CD4-positive, alpha-beta T cell treated with Interleukin-12 subunit alpha and Interleukin-12 subunit beta, for 1 hour (primary cell): ENCODE data around the gene CACNA1S.

Experiments used
- DNase-seq: peaks from one replicate; pipeline ENCODE4 v3.0.0-alpha.2; 2020

The CACNA1S gene

DNA sequence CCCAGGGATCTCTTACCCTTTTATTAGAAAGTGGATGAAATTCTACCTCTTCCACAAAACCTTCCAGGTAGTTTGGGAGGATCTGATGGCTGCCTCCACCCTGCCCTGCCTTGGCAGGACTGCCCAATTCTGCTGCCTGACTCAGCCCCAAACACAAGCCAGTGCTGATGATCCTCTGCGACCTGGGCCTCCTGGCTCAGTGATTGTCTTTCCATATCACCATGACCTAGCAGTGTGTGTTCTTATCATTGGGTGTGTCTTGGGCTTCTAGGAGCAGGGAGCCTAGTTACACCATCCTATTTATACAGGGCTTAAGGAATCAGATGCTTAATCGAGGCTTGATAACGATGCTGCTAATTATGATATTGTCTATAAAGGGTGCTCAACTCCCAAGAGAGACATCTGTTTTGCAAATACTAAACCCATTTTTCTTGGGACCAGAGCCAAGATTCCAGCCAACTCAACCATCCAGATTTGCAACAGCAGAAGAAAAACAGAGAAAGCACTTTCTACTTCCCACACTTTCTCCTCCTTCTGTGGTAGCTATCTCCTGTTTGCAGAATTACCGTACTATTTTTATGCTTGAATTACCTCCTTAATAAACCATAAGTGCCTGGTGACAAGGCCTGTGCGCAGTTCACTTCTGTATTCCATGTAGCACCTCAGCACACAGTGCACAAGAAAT, 52.2 kb downstream of the CACNA1S start:
- no peak for DNase-seq

DNA sequence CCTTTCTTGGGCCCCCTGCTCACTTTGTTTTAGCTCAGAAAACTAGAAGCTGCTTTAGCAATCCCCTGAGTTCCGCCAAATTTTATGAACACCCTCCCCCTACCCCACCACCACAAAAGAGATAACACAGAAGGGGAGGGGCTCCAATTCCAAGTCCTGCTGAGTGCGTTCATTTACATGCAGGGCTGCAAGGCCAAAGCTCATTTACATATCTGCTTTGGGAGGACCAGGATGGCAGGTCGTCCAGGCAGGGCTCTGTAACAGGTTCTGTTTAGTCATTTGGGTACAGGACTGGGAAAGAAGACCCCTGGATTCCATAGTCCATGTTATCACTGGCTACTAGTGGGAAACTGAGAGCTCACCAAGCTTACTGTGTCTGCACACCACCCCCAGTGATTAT, 52.8 kb downstream of the CACNA1S start:
- no peak for DNase-seq

DNA sequence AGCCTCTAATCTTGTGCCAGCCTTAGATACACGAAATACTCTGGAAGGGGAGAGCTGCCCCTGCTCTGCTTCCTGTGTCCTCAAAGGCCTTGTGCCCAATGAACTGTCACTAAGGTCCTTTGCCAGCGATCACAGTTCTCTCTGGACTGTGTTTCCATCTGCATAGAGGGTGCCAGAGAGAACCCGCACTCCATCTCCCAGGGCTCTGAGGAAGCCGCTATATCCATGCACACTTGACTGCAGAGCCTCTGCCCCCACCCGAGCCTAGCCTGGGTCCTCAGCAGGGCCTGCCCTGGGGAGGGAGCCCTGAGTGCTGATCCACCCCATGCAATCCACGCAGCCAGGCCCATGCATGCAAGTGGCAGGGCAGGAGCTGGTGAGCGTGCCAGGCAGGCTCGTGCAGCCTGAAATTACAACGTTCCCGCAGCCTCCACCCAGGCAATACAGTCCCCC, 58.1 kb downstream of the CACNA1S start:
- no peak for DNase-seq

DNA sequence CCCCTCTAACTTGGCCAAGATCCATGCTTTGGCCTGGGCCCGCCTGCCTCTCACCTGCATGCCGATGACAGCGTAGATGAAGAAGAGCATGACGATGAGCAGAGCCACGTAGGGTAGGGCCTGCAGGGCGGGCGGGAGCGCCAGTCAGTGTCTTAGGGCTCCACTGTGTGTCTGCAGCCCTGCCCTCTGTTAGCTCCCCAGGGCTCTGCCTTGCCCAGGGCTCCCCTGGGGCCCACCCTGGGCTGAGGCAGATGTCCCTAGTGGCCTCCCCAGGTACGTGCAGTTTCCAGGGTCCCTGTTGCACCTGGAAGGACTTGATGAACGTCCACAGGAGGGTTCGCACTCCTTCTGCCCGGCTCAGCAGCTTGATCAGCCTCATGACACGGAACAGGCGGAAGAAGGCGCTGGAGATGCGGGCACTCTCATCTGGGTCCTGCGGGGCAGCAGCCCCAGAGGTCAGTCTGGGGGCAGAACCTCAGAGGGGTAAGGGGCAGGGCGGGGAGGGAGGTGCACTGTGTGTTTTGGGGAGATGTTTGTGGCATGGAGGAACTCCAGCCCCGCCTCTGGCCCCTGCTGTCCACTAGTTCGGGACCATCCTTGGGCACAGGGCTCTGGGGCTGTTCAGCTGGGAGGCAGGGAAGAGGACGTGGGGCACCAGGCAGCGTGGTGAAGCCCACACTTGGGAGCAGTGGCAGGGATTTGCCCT, 58.9 kb downstream of the CACNA1S start:
- no peak for DNase-seq

DNA sequence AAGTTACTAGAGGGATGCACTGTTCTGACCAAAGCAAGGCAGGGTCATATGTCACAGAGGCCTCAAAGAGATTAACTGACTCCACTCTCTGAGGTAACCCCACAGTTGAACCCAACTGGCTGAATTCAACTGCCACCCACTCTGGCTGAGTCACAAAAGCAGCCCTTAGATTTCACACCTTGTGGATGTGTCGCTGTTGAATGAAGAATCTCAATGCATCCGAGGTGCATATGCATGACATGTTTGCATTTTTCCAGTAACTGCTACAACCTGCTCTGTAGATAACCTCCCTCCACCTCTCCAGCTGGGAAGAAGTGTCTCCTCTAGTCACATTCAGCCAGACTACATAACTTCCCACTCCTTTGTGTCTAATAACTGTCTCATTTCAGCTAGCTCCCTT, 60.8 kb downstream of the CACNA1S start:
- DNase-seq = no peak

DNA sequence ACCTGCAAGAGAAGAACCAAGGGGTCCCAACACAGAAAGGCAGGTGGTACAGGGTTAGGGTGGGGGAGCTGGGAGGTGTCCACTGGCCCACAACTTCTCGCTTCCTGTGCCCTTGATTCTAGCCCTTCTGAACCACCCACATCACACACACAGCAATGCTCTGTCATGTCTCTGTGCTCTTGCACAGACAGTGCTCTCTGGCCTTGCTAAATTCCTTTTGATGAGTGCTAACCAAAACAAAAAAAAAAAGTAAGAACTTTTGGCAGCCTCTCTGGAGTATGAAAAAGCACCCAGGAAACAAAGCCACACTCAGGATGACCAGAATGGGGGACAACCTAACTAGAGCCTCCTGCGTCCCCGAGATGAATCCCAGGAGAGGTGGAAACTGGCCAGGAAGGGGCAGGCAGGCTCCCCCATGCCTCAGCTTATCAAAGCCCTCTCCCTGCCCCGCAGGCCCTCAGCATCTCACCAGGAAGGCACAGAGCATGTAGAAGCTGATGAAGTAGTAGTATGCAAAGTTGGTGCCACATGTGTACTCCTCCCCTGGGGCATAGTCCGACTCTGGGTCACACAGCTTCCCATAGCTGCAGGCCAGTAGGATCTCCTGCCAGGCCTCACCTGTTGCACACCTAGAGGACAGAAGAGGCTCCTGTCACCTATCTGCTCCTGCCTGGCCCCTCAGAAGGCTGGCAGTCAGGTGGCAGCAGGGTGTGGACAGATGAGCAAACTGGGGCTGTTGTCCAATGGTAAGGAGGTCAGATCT, 61.5 kb downstream of the CACNA1S start:
- no peak for DNase-seq

DNA sequence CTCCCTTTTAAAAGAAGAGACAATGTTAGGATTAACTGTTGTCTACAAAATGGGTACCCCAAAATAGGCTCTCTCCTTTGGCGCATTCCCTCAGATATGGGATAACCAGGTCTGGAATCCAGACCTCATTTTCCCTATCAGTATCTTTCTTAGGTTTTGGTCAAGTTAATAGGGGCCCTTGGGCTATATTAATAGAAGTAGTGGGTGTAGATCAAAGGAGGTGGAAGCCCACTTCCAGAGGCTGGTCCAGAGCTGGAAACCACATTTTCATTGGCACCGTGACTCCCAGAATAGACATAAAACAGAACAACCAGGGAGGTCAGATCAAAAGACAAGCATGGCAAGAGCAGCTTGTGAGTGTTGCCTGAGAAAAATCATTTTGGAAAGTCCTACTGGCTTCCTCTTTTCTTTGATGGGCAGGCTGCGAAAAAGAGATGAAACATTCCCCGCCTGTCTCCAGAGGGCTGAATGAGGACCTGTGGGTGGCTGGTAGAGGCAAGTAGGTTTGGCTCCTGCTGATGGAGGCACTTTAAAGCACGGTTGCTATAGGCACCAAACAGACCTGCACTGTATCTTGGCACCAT, 62.9 kb downstream of the CACNA1S start:
- DNase-seq = no peak

DNA sequence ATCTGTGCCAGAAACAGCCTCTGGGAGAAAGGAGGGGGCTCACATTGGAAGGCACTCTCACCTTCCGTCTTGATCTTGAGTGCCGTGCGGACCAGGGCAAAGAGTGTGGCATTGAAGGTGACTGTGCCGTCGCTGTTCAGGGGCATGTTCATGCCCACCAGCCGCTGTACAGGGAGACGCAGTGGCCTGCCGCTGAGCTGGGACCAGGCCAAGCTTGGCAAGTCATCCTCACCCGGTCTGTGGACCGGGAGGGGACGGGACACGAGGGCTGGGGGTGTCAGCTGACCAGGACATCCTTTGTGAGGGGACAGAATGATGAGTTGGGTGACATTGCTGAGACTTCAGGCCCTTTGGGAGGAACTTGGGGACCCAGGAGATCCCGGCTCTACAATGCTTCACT, 63.7 kb downstream of the CACNA1S start:
- no peak for DNase-seq

DNA sequence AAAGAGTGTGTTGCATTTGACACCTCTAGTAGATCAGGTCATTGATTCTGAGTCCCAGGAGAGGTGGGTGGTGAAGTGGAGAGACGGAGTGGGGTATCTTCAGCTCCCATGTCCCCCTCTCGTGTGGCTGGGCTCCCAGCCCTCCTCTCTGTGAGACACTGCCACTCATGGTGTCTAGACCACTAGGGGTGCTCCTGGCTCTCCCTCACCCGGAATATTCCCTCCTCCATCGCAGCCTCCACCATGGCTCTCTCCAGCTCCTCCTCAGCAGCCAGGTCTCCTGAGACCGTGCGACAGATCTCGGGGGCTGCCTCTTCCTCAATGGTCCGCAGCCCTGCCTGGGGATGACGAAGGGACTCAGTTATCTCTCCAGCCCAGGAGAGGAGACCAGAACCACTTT, 68.1 kb downstream of the CACNA1S start:
- no peak for DNase-seq

DNA sequence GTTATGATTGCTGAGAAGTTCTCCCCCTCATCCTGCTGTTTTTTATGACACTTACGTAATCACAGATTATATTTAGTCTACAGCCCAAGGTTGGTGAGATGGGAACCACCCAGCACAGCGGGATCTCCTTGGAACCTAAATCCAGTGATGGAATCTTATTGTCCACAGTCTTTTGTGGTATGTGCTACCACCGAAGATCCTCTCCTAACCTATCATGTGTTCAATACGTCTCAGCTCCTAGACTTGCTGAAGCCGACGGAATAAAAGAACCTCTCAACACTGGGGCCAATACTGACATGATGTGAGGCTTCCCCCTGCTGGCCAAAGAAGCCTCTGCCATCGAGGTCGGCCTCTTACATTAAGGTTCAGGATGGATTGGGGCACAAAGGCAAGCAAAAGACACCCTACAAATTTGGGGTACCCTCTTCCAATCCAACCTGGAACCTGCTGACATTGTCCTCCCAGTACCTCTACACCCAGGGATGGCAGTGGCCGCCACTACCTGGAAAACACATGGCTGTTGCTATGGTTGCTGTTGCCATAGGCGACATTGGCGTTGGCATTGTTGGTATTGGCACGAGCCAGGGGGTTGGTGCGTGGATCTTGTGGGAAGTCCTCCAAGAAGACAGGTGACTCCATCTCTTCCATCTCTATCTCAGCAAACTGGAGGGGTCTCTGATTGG, 69.3 kb downstream of the CACNA1S start:
- peak; percentile 78 for DNase-seq

DNA sequence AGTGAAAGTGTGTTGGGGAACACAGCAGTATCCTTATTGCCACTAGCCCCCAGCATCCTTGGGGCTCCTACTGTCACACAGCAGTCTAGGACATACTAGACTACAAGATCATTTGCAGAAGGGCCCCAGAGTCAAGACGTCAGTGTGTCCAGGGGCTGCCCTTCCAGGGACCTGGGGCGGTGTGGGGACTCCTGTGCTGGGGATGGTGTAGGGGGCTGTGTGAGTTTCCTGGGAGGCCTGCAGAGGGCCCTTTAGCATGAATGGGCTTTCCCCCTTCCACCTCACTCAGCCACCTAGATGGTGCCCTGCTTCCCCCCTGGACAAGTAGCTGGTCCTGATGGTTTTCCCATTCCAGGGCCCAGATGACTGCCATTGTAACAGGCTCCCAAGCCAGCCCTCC, 71.2 kb downstream of the CACNA1S start:
- no peak for DNase-seq

DNA sequence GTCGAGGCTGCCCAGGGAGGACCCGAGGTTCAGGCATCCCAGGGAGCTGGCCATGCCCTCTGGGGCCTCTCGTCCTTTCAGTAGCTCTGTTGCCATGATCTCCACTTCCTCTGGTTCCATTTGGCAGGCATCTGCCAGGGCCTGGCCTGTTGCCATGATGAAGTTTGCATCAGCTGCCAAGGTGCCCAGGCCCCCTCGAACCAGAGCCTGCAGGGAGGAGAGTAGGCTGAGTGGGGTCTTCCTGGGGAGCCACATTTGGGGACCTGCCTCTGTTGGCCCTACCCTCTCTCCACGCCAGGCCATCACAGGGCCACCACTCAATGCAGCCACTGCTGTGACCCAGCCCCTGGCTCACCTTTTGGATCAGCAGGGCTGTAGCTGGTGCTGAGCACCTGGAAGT, 72.3 kb downstream of the CACNA1S start:
- no peak for DNase-seq

DNA sequence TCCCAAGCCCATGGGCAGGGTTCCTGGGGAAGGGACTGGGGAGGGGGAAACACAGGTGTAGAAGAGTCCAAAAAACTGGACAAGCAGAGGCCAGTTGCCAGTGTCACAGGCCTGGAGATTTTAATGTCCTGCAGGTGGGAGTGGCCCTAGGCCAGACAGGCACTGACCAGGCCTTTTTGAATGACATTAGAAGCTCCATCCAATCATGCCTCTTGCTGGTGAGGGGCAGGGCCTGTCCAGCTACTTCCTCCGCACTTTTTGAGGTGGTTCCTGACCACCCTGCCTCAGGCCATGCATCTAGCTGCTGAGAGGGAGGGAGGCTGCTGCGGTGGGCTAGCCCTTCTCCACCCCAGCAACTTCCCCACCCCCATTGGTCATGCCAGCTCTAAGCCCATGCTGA, 72.8 kb downstream of the CACNA1S start:
- DNase-seq = no peak

DNA sequence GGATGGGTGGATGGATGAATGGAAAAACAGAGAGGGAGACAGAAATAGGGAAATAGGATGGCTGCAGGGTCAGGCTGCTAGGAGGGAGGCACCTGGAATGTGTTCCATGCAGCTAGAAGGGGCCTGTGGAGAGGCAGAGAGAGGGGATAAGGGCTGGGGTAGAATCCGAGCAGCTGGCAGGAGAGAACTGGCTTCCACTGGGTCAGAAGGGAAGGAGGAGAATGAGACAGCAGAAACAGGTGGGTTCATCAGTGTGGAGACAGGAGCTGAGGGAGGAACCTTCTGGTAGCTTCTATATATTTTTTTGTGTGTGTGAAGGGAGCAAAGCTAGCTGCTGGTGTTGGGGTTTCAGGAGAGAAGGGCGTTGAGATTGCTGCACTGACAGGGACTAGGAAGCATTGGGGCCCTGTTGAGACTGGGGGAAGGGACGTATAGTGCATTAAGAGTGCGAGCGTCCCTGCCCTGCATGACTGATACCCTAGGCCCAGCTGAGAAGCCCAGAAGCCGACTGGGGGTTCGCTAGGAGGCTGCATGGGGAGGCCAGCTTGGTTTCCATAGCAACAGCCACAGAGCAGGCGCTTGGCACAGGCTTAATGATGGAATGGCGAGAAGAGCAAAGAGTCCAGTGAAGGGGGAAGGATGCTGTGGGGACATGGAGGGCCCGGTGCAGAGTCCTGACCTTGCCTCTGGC, 73.9 kb downstream of the CACNA1S start:
- DNase-seq = no peak

DNA sequence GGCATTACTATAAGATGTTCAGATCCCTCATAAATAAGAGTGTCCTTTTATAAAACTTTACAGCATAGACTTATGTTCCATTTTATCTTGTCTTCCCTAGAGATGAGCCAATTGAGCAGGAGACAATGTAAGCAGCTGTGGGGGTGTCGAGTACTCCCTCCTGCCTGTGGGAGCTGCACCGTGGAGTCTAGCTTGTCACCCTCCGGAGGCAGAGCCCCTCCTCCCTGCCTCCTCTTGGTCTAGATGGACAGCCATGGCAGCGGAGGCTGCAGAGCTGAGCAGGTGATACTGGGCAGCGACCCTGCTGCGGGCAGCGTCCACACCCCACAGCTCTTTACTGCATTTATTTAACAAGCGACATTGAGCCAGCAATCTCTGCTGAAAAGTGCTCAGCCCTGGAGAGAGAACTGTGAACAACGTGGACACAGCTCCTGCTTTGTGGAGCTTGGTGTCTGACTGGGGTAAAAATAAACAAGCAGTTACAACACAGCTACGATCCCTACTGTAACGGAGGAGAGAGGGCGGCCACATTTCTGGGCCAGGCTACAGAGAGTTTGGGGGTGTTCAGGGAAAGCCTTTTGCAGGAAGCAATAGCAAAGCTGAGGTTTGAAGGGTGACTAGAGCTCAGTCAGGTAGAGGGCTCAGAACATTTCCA, 75.9 kb downstream of the CACNA1S start:
- no peak for DNase-seq

DNA sequence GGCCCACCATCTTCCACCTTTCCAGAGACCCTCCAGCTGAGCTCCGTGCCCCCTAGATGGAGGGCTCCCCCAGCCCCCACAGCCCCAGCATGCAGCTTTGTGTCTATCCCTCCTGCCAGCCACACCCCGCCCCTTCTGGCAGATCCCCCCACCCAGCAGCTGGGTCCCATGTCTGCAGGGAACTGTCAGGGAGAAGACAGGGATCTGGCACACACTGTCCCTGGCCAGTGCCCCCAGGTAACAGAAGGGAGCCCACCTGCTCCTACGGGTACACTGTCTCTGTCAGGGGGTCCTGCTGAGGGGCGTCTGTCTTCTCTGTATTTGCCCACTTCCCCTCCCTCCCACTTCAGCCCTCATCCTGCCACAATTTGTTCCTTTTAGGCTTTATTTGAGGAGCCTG, 77.6 kb downstream of the CACNA1S start:
- DNase-seq = no peak

DNA sequence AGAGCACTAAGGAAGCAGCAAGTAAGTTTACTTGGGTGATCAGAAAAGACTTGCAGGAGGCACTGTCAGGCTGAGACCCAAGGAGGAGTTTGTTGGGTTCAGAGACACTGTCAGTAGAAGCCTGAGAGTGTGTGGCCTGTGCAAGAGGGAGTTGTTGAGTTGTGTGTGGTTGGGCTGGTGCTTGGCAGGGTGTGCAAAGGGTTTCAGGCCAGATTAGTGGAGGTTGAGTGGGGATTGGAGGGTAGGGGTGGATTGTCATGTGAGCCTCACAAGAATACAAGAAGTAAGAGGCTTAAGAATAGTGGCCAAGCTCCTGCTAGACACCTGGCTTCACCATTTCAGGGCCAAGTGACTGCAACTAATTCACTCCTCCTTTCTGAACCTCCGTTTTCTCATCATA, 79.8 kb downstream of the CACNA1S start:
- no peak for DNase-seq

DNA sequence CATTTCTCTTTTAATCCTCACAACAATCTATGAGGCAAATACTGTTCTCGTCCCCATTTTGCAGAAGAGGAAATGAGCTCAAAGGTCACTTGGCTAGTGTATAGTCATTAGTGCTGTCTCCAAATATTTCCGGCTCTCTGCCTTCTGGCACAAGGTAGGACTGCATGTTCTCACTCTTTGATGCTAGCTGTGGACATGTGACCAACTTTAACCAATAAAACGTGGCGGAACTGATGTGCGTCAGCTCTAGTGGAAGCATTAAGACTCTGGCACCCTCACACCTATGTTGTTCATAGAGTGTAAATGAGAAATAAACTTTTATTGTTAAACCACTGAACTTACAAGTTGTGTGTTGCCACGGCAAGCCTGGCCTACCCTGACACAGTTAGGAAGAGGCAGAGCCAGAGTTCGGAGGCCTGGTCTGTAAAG, 83.8 kb downstream of the CACNA1S start:
- DNase-seq = no peak

DNA sequence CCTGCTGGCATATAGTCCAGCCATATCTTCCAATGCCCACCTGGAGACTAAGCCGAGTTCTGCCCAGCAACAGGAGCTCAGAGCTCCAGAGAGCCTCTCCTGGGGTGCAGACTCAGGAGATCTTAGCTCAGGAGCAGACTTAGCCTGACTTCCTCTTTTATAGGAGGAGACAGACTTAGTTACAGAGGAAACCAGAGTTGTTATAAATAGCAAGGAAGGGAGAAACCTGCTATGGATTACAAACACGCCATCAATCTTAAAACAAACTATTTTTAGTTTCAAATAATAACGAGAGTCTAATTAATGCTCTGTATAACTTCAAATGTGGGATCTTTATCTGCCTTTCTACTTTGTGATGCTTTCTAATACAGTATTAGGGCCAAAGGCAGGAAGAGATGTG, 85.4 kb downstream of the CACNA1S start:
- no peak for DNase-seq

DNA sequence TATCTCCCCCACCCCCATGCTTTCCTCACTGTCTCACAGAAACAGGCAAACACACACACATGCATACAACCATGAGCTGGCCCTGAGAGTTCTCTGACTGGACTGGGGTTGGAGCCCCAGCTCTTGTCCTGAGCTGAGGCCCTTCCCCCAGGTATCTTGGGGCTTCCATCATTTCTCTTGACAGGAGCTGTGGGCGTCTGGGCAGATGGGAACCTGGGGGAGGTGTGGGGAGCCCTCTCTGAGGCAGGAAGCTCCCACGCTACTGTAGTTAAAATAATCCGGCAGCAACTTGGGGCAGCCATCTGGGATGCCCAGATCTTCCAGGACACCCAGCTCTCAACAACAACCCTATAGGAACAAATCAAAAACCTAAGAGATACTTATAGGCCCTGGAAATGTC, 86.0 kb downstream of the CACNA1S start:
- DNase-seq = no peak

DNA sequence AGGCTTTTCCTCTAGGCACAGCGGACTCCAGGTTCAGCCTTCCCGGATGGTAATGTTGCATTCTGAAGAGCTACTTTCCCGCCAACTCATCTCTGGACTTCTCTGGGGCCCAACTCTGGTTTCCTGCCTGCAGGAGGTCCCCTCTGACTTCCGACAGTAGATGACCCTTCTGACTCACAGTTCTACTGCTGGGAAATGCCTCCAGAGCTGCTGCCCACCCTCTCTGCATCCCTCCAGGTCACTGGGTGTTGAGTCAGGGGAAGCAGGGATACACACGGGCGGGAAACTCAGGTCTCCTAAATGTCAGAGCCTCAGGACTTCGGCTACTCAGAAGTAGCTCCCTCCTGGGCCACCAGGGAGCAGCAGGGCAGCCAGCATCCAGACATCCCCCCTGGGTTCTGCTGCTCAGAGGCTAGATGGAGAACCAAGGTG, 86.6 kb downstream of the CACNA1S start:
- no peak for DNase-seq

DNA sequence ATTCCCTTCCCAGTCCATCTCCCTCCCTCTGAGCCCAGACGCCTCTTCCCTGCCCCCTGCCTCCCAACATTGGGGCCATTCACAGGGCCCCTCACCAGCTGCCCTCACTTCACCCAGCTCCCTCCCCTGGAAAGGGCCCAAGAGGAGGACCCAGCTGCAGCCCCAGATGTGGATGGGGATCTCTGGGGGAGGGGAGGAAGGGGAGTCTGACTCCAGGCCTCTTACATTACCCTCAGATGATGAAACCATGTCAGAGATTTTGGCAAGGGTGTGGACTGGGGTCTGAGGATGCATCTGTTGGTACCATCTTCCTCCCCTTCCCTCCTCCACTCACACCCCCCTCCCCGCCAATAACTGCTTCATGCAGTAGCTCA, 87.6 kb downstream of the CACNA1S start:
- DNase-seq = no peak
